GM13977 (cell line): ENCODE data around the gene CLIP4.

Source experiments
- DNase-seq: peaks from one replicate; pipeline ENCODE4 v3.0.0; 2012; ENCODE audit warnings: low spot score
- in situ Hi-C: fragments of 300-500 bp; cut with MboI; formaldehyde crosslinking; loops from one replicate; pipeline ENCODE4 v1.12.0; 2022; ENCODE audit warnings: low sequenced_read_pairs, low pct_unique_long_range_greater_than_20kb, mixed read lengths, inconsistent platforms; ENCODE audit not compliant: unreplicated experiment
- TF ChIP-seq, protein P1 (sequence below): IDR thresholded peaks from 2 replicates; pipeline ENCODE4 v1.5.1; 2012; ENCODE audit warnings: mild to moderate bottlenecking, control low read depth; ENCODE audit not compliant: insufficient read depth; ENCODE audit errors: extremely low read depth, missing control alignments

CLIP4 gene

GRCh38 chr2:29220506-29221270, 105.5 kb downstream of the CLIP4 start:
- DNase-seq, result no peak
- TF ChIP-seq, protein P1, sequence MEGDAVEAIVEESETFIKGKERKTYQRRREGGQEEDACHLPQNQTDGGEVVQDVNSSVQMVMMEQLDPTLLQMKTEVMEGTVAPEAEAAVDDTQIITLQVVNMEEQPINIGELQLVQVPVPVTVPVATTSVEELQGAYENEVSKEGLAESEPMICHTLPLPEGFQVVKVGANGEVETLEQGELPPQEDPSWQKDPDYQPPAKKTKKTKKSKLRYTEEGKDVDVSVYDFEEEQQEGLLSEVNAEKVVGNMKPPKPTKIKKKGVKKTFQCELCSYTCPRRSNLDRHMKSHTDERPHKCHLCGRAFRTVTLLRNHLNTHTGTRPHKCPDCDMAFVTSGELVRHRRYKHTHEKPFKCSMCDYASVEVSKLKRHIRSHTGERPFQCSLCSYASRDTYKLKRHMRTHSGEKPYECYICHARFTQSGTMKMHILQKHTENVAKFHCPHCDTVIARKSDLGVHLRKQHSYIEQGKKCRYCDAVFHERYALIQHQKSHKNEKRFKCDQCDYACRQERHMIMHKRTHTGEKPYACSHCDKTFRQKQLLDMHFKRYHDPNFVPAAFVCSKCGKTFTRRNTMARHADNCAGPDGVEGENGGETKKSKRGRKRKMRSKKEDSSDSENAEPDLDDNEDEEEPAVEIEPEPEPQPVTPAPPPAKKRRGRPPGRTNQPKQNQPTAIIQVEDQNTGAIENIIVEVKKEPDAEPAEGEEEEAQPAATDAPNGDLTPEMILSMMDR, result no peak
- in situ Hi-C loops, result no loop called here

DNA sequence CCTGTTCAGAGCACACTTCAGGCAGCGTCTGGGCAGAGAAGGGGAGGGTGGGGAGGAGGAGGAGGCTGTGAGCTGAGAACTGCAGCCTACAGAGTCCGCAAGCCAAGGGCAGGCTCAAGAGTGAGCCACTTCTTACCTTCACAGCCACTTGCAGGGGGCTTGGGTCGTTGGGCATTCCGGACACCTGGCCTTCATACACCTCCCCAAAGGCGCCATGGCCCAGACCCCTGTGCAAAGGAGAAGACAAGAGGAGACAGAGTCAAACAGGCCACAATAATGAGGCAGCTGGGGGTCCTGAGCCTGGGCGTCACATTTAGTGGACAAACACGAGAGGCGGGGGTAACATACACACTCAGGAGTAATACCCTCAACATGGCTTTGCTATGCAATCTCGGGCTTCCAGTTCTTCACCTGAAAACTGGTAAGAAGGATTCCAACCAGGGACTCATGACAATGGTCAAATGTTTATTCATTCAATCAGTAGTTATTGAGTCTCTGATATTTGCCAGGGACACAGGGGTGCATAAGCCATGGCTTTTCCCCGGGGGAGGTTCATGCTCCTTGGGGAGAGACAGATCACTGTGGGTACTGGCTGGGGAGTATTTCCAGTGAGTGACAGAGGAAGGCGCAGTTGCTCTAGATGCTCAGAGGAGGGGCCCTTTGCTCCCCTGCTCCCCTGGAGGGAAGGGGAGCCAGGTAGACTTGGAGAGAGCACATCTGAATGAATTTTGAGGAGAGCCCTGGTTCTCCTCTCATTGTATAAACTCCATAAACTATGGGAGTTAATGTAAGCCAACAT, 107.4 kb downstream of the CLIP4 start:
- DNase-seq, result no peak
- TF ChIP-seq, protein P1, result no peak
- in situ Hi-C loops, result no loop called here

DNA sequence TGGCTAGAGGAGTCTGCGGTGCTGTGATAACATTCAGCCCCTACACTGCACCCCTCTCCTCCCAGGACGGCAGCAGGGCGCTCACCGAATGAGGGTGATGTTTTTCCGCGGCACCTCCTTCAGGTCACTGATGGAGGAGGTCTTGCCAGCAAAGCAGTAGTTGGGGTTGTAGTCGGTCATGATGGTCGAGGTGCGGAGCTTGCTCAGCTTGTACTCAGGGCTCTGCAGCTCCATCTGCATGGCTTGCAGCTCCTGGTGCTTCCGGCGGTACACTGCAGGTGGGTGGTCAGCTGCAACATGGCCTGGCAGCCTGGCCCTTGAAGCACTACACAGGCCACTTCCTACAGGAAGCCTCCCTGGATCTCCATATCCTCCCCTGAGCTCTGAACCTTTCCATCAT, 108.0 kb downstream of the CLIP4 start:
- in situ Hi-C loops, result no loop called here
- TF ChIP-seq, protein P1, result no peak
- no peak for DNase-seq

DNA sequence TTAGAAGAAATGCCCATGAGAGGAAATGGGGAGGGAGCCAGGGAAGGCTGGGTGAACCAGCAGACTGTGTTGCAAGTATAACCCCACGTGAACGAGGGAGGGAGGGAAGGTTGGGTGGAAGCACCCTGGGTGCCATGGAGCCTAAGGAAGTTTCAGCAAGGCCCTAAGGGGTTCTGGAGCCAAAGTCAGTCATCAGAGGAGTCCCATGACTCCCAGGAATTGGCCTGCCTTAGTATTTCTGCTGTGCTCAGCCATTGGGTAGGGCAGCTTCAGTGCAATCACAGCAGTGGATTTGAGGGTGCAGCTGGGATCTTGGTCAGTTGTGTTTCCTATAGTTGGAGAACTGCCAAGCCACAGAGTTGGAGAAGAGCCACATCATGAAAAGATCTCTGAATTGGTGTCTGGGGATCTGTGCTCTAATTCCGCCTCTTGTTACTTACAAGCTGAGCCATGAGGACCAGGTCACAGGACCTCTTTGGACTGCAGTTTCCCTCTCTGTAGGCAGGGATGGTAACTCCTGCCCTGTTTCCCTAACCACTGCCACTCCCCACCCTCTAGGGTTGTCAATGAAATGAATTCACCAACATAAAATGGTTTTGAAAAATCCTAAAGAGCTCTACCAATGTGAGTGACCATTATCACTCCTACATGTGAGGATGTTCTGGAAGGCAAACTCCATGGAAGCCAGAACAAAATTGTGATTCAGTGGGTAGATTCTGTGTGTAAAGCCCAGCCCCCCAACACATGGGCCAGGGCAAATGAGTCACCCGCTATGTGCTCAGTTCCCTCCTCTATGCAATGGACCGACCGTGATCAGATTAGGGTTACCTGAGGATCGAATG, 108.9 kb downstream of the CLIP4 start:
- in situ Hi-C loops, result no loop called here
- no peak for DNase-seq
- TF ChIP-seq, protein P1, result no peak

DNA sequence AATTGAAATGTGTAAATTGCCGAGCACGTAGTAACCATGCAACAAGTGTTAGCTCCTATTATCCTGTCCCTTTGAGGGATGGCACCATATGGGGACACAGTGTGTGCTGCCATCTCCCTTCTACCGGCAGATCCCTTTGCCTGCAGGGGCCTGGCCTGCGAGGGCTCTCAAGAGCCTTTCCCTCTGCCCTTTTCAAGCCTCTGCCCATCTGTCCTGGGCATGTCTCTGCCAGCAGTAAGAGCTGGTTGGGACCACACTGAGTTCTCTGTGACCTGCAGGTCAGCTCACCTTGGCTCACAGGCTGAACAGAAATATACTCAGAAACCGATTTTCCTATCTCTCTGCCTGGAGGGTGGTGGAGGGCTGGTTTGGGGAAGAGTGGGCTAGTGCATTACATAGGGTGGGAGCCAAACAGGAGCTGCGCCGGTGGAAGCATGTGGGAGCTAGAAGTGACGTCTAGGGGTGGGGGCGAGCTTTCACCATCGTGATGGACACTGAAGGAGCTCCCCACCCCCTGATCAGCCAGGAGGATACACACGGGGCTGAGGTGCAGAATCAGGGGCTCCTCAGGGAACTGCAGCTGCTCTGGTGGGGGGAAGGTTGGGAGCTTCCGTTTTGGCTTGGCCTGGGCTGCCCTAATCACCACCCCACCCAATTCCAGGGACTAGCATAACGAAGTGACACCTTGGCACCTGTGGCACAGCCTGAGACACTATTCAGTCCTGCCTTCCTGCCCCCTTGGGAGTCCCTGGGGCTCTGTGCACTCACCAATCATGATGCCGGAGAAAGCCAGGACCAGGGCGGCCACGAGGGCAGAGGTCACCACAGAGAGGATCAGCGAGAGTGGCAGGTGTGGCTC, 109.7 kb downstream of the CLIP4 start:
- no peak for DNase-seq
- TF ChIP-seq, protein P1, result no peak
- in situ Hi-C loops, result no loop called here
